ENCODE data around the gene ATF2.
"Not testable (repeated sequence)": the region's sequence is repeated elsewhere in the genome, so short reads cannot be mapped to it uniquely, and the experiment has no call there.

ATF2 gene

DNA sequence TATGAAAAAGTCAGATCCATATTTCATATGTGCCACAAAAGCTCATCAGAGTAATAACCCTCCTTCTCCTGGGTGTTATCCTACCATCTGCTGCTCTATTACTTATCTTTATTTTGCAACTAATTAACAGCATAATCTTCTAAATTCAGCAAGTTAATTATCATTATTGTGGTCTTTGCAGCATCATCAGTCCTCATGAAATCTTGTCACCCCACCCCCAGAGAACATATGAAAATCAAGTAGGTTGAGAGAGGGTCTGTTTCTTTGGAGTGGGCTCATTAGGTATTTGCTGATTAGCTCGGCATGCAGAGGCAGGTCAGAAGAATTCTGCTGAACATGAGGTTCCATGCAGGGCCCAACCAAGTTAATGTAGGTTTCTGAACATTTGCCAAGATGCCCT lies 64.8 kb downstream of the ATF2 start:
- Mint-ChIP-seq H3K27me3 (ENCODE audit: low read depth) (no peaks in the 10 kb centered on the region), H3K4me1 (no peaks in the 10 kb centered on the region), H3K36me3 (ENCODE audit: low read depth) (peaks cover 76% of the 10 kb centered on the region), H3K4me3 (no peak overlapping the region), H3K27ac (no peak overlapping the region), H3K9me3 (no peaks in the 10 kb centered on the region)
- TF ChIP-seq, protein P1, sequence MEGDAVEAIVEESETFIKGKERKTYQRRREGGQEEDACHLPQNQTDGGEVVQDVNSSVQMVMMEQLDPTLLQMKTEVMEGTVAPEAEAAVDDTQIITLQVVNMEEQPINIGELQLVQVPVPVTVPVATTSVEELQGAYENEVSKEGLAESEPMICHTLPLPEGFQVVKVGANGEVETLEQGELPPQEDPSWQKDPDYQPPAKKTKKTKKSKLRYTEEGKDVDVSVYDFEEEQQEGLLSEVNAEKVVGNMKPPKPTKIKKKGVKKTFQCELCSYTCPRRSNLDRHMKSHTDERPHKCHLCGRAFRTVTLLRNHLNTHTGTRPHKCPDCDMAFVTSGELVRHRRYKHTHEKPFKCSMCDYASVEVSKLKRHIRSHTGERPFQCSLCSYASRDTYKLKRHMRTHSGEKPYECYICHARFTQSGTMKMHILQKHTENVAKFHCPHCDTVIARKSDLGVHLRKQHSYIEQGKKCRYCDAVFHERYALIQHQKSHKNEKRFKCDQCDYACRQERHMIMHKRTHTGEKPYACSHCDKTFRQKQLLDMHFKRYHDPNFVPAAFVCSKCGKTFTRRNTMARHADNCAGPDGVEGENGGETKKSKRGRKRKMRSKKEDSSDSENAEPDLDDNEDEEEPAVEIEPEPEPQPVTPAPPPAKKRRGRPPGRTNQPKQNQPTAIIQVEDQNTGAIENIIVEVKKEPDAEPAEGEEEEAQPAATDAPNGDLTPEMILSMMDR (IDR thresholded peaks at IDR 0.05; ENCODE audit: unreplicated experiment in 3 of 3), result no peak

DNA sequence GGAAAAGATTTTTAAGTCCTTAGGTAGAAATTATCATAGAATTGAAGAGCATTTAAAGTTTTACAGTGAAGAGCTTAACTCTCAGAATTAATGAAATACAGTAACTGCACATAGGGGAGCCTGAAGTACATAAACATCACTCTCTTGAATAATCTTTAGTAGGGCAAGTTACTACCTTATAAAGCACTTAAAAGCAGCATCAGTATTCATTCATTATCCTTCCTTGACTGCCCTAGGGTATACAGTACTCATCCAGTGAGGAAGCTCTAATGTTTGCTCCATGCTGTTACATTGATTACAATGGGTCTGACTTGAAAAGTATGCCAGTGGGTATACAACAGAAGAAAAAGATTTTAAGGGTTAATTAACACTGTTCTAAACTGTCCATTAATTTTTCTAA lies 66.5 kb downstream of the ATF2 start:
- no peak overlapping the region for H3K27ac Mint-ChIP-seq
- H3K4me1 Mint-ChIP-seq, result no peaks in the 10 kb centered on the region
- TF ChIP-seq, protein P1 (IDR thresholded peaks at IDR 0.05; ENCODE audit: unreplicated experiment in 3 of 3), result no peak
- no peak overlapping the region for H3K4me3 Mint-ChIP-seq
- no peaks in the 10 kb centered on the region for H3K27me3 Mint-ChIP-seq (ENCODE audit: low read depth)
- no peaks in the 10 kb centered on the region for H3K9me3 Mint-ChIP-seq
- peaks cover 67% of the 10 kb centered on the region for H3K36me3 Mint-ChIP-seq (ENCODE audit: low read depth)

DNA sequence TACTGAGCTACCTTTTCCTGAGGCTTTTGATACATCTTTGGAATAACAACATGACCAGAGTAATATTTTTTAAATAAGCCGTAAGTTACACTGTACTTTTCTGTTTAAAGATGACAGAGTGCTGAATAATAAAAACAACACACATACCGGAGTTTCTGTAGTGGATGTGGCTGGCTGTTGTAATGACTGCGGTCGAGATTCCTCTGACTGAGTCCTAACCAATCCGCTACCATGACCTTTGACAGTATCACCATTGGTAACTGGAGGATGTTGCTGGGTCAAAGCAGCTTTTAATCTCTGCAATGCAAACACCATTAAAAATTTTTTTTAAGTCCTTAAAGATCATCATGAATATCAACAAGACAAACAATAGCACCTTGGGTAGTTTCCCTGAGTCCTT lies 70.7 kb downstream of the ATF2 start:
- Mint-ChIP-seq H3K9me3 (no peaks in the 10 kb centered on the region), H3K27me3 (ENCODE audit: low read depth) (no peaks in the 10 kb centered on the region), H3K4me1 (no peaks in the 10 kb centered on the region), H3K4me3 (no peak overlapping the region), H3K36me3 (ENCODE audit: low read depth) (peaks cover 63% of the 10 kb centered on the region), H3K27ac (no peak overlapping the region)
- TF ChIP-seq, protein P1 (IDR thresholded peaks at IDR 0.05; ENCODE audit: unreplicated experiment in 3 of 3), result no peak

GRCh38 chr2:175084117-175084516 lies 83.9 kb downstream of the ATF2 start:
- H3K36me3 Mint-ChIP-seq (ENCODE audit: low read depth), result peaks cover 68% of the 10 kb centered on the region

DNA sequence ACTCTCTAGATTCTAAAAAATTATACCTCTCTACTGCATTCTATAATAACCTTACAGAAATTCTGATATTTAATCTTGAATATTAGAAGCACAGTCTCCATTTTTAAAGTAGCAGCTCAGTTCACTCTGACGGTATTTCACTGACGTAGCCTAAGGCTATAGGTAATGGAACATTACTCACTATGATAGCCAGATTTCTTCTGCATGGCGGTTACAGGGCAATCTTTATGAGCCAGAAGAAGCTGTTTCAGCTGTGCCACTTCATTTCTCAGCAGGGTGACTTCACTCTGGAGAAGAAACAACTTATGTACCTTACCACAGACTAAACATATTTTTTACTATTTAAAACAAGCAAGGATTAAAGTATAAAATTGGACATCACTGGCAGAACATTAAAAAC lies 87.5 kb downstream of the ATF2 start:
- Mint-ChIP-seq H3K9me3 (peaks cover 8% of the 10 kb centered on the region), H3K4me1 (no peaks in the 10 kb centered on the region), H3K27me3 (ENCODE audit: low read depth) (no peaks in the 10 kb centered on the region), H3K4me3 (no peak overlapping the region), H3K27ac (no peak overlapping the region), H3K36me3 (ENCODE audit: low read depth) (peaks cover 75% of the 10 kb centered on the region)
- TF ChIP-seq, protein P1 (IDR thresholded peaks at IDR 0.05; ENCODE audit: unreplicated experiment in 3 of 3), result no peak

More at GRCh38 chr2:175084117-175084516, 83.9 kb downstream of the ATF2 start:
- H3K9me3 Mint-ChIP-seq; H3K27me3 Mint-ChIP-seq (ENCODE audit: low read depth); H3K4me1 Mint-ChIP-seq; H3K27ac Mint-ChIP-seq; H3K4me3 Mint-ChIP-seq: not testable (repeated sequence)

DNA sequence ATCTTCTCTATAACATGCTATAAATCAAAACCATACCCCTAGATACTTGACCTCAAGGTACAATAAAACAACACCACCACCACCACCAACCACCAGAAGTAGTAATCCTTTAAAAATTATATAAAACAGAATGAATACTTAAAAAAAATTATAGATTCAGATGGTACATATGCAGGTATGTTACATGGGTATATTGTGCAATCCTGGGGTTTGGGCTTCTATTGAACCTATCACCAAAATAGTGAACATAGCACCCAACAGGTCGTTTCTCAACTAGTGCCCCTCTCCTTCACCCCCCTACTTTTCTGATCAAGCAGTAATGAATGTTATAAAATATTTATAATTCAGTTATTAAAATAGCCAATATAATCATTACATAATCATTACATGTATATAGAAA lies 91.7 kb downstream of the ATF2 start:
- Mint-ChIP-seq H3K4me1 (no peaks in the 10 kb centered on the region), H3K27me3 (ENCODE audit: low read depth) (no peaks in the 10 kb centered on the region), H3K36me3 (ENCODE audit: low read depth) (peaks cover 69% of the 10 kb centered on the region), H3K9me3 (no peaks in the 10 kb centered on the region), H3K27ac (no peak overlapping the region), H3K4me3 (no peak overlapping the region)
- TF ChIP-seq, protein P1 (IDR thresholded peaks at IDR 0.05; ENCODE audit: unreplicated experiment in 3 of 3), result no peak

Data from nephron (organoid).